ENCODE measurements around the gene FOXB1. TPM values are rescaled to one million over a fixed set of nuclear protein-coding genes. Genes with fewer than 3 reads are reported as not detected.

Gene FOXB1
- total and polyA plus RNA-seq, 8 donors, result not detected

DNA sequence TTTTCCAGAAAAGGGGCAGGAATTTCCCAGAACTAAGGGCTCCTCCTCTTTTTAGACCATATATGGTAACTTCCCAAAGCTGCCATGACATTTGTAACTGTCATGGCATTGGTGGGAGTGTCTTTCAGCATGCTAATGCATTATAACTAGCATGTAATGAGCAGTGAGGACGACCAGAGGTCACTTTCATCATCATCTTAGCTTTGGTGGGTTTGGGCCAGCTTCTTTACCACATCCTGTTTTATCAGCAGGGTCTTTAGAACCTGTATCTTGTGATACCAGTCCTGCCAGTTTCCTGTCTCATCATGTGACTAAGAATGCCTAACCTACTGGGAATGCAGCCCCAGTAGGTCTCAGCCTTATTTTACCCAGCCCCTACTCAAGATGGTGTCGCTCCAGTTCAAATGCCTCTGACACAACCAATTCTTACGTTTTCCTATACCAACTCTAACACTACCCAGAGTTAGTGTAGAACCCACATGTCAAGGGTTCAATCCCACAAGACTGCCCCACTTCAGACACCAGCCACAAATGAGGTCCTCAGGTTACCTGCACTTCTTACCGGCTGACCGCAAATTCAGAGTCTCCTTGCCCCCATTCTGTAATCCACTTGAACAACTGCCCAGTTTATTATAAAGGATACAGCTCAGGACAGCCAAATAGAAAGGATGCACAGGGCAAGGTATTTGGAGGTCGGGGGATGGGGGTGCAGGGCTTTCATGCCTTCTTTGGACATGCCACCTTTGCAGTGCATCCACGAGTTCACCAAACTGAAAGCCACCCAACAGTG lies 17.7 kb downstream of the FOXB1 start:
- TF ChIP-seq, protein P1, sequence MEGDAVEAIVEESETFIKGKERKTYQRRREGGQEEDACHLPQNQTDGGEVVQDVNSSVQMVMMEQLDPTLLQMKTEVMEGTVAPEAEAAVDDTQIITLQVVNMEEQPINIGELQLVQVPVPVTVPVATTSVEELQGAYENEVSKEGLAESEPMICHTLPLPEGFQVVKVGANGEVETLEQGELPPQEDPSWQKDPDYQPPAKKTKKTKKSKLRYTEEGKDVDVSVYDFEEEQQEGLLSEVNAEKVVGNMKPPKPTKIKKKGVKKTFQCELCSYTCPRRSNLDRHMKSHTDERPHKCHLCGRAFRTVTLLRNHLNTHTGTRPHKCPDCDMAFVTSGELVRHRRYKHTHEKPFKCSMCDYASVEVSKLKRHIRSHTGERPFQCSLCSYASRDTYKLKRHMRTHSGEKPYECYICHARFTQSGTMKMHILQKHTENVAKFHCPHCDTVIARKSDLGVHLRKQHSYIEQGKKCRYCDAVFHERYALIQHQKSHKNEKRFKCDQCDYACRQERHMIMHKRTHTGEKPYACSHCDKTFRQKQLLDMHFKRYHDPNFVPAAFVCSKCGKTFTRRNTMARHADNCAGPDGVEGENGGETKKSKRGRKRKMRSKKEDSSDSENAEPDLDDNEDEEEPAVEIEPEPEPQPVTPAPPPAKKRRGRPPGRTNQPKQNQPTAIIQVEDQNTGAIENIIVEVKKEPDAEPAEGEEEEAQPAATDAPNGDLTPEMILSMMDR (IDR thresholded peaks at IDR 0.05), result no peak
- no peaks in the 10 kb centered on the region for H3K36me3 ChIP-seq
- peaks cover 0 to 34% of the 10 kb centered on the region in 2 donors for H3K27me3 ChIP-seq
- no peaks in the 10 kb centered on the region for H3K4me1 ChIP-seq
- peaks cover 0 to 5% of the 10 kb centered on the region in 2 donors for H3K9me3 ChIP-seq
- no peak for DNase-seq
- ATAC-seq, result no peak
- H3K4me3 ChIP-seq, result no peak overlapping the region
- intact Hi-C loops (cut with DNase I), result no loop called here
- H3K27ac ChIP-seq, result no peak overlapping the region

DNA sequence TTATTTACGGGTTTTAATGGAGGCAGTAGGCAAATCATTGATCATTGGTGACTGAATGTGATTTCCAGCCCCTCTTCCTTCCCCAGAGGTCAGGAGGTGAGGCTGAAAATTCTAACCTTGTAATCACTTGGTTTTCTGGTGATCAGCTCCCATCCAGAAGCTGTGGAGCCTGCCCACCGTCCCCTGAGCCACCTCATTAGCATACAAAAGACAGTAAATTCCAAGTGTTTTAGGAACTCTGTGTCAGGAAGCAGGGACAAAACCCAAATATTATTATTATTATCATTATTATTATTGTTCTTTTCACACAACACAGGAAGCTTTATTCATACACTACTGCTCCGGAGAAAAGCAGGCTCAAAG lies 18.2 kb downstream of the FOXB1 start:
- DNase-seq (no peak), ATAC-seq (no peak)
- Histone ChIP-seq H3K36me3 (no peaks in the 10 kb centered on the region), H3K27me3 (peaks cover 0 to 29% of the 10 kb centered on the region in 2 donors), H3K9me3 (peaks cover 0 to 4% of the 10 kb centered on the region in 2 donors), H3K4me1 (no peaks in the 10 kb centered on the region), H3K27ac (no peak overlapping the region), H3K4me3 (no peak overlapping the region)
- TF ChIP-seq, protein P1 (IDR thresholded peaks at IDR 0.05), result no peak
- intact Hi-C loops (cut with DNase I), result no loop called here

DNA sequence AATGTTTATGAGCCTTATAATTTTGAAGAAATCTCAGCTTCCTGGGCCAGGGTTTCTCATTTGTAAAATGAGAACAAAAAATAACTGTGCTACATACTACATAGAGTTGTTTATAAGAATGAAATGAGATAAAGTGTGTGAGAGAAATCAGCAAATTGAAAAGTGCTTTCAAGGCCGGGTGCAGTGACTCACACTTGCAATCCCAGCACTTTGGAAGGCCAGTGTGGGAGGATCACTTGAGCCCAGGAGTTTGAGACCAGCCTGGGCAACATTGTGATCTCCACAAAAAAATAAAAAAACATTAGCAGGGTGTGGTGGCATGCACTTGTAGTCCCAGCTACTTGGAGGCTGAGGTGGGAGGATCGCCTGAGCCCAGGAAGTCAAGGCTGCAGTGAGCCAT lies 22.4 kb downstream of the FOXB1 start:
- ATAC-seq (no peak), DNase-seq (no peak)
- no peaks in the 10 kb centered on the region for H3K9me3 ChIP-seq
- H3K36me3 ChIP-seq, result no peaks in the 10 kb centered on the region
- no peaks in the 10 kb centered on the region for H3K4me1 ChIP-seq
- H3K4me3 ChIP-seq, result no peak overlapping the region
- TF ChIP-seq, protein P1 (IDR thresholded peaks at IDR 0.05), result no peak
- H3K27me3 ChIP-seq, result peaks cover 2 to 22% of the 10 kb centered on the region in 2 donors
- no peak overlapping the region for H3K27ac ChIP-seq
- intact Hi-C loops (cut with DNase I), result no loop called here

DNA sequence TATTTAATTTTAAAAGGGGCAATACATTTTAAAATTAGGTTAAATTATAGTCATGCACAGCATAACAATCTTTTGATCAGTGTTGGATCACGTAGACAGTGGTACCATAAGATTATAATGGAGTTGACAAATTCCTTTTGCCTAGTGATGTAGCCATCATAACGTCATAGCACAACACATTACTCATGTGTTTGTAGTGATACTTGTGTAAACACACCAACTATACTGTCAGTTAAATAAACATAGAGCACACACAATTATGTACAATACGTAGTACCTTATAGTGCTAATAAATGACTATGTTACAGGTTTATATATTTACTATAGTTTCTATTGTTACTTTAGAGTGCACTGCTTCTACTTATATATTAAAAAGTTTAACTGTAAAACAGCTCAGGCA lies 31.2 kb downstream of the FOXB1 start:
- Histone ChIP-seq H3K27ac (no peak overlapping the region), H3K4me3 (no peak overlapping the region), H3K9me3 (no peaks in the 10 kb centered on the region), H3K4me1 (no peaks in the 10 kb centered on the region), H3K27me3 (peaks cover 0 to 14% of the 10 kb centered on the region in 2 donors), H3K36me3 (no peaks in the 10 kb centered on the region)
- intact Hi-C loops (cut with DNase I), result no loop called here
- DNase-seq (no peak), ATAC-seq (no peak)
- TF ChIP-seq, protein P1 (IDR thresholded peaks at IDR 0.05), result no peak

DNA sequence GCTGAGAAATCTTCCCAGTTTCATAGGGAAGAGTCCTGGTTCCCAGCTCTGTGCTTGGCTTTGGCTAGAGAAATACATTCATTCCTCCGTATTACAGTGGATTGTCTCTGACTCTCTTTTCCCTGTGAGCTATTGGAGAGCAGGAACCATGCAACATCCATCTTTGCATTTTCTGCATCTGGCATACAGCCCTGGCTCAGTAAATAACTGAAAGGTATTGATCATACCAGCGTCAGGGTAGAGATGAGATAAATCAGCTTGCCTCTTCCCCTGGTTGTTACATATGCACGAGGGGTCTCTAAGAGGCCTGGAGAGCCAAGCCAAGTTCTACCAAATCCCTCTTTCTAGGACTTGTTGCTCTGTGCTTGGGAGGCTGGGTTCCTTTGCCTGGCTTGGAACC lies 35.2 kb downstream of the FOXB1 start:
- DNase-seq (no peak), ATAC-seq (no peak)
- H3K27ac ChIP-seq, result no peak overlapping the region
- no peaks in the 10 kb centered on the region for H3K36me3 ChIP-seq
- intact Hi-C loops (cut with DNase I), result no loop called here
- no peaks in the 10 kb centered on the region for H3K4me1 ChIP-seq
- TF ChIP-seq, protein P1 (IDR thresholded peaks at IDR 0.05), result no peak
- H3K27me3 ChIP-seq, result peaks cover 0 to 32% of the 10 kb centered on the region in 2 donors
- H3K4me3 ChIP-seq, result no peak overlapping the region
- no peaks in the 10 kb centered on the region for H3K9me3 ChIP-seq
